GM12873 (cell line): ENCODE results near the gene SPIRE2.
A peak's percentile ranks its signal among the peaks of the same experiment; 100 is the strongest.

ENCODE experiments used
- CTCF ChIP-seq: IDR thresholded peaks from 2 replicates; pipeline ENCODE4 v1.5.1; 2012; ENCODE audit warnings: low read depth, mild to moderate bottlenecking, moderate library complexity, low read length, control low read depth; ENCODE audit not compliant: insufficient read depth; ENCODE audit errors: missing control alignments

The SPIRE2 gene

GRCh38 chr16:89912143-89912542 lies 83.9 kb downstream of the SPIRE2 start:
- TF ChIP-seq CTCF, result no peak

- TF ChIP-seq CTCF, result no peak
Observed at GRCh38 chr16:89912627-89913026, 84.4 kb downstream of the SPIRE2 start.

GRCh38 chr16:89913408-89914387 lies 85.4 kb downstream of the SPIRE2 start:
- TF ChIP-seq CTCF, result no peak

- no peak for TF ChIP-seq CTCF
Observed at GRCh38 chr16:89915303-89916232, 87.3 kb downstream of the SPIRE2 start.

GRCh38 chr16:89917773-89918452 lies 89.6 kb downstream of the SPIRE2 start:
- no peak for TF ChIP-seq CTCF

GRCh38 chr16:89918453-89919347 lies 90.4 kb downstream of the SPIRE2 start, which contains the start of gene MC1R:
TSS of gene MC1R (plus strand) at chr16:89918862. CDS start at chr16:89919259, 397 bp downstream.
- peak; percentile 61 for TF ChIP-seq CTCF
